ENCODE data around the gene URB2.

DNA sequence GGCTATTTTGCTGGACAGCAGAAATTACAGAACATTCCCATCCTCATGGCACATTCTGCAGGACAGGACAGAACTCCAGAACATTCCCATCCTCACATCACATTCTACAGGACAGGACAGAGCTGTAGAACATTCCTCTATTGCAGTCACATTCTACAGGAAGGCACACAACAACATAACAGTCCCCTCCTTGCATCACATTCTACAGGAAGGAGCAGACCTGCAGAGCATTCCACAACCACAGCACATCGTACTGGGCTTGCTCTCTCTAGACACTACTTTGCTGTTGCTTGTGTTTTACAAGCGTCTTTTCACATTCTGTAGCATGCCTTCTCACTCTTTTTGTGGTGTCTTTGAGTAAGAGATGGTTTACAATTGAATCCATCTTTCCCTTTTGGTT lies 40.7 kb upstream of the URB2 start:
- TF ChIP-seq, protein P1, sequence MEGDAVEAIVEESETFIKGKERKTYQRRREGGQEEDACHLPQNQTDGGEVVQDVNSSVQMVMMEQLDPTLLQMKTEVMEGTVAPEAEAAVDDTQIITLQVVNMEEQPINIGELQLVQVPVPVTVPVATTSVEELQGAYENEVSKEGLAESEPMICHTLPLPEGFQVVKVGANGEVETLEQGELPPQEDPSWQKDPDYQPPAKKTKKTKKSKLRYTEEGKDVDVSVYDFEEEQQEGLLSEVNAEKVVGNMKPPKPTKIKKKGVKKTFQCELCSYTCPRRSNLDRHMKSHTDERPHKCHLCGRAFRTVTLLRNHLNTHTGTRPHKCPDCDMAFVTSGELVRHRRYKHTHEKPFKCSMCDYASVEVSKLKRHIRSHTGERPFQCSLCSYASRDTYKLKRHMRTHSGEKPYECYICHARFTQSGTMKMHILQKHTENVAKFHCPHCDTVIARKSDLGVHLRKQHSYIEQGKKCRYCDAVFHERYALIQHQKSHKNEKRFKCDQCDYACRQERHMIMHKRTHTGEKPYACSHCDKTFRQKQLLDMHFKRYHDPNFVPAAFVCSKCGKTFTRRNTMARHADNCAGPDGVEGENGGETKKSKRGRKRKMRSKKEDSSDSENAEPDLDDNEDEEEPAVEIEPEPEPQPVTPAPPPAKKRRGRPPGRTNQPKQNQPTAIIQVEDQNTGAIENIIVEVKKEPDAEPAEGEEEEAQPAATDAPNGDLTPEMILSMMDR (tag by site-specific recombination; IDR thresholded peaks at IDR 0.05) = no peak
- TF ChIP-seq TCF7L2 (IDR thresholded peaks at IDR 0.05; ENCODE audit: borderline replicate concordance, low read depth, low read length) (no peak), ZNF121 (tag by site-specific recombination; IDR thresholded peaks at IDR 0.05) (no peak), KLF1 (tag by site-specific recombination; IDR thresholded peaks at IDR 0.05) (no peak), ZNF10 (tag by site-specific recombination; IDR thresholded peaks at IDR 0.05) (no peak), ZNF174 (tag by site-specific recombination; IDR thresholded peaks at IDR 0.05) (no peak), ZNF585B (tag by site-specific recombination; IDR thresholded peaks at IDR 0.05) (no peak)
- TF ChIP-seq, protein P2, sequence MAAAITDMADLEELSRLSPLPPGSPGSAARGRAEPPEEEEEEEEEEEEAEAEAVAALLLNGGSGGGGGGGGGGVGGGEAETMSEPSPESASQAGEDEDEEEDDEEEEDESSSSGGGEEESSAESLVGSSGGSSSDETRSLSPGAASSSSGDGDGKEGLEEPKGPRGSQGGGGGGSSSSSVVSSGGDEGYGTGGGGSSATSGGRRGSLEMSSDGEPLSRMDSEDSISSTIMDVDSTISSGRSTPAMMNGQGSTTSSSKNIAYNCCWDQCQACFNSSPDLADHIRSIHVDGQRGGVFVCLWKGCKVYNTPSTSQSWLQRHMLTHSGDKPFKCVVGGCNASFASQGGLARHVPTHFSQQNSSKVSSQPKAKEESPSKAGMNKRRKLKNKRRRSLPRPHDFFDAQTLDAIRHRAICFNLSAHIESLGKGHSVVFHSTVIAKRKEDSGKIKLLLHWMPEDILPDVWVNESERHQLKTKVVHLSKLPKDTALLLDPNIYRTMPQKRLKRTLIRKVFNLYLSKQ (tag by site-specific recombination; IDR thresholded peaks at IDR 0.05; ENCODE audit: borderline replicate concordance) = no peak
- TF ChIP-seq, protein P3, sequence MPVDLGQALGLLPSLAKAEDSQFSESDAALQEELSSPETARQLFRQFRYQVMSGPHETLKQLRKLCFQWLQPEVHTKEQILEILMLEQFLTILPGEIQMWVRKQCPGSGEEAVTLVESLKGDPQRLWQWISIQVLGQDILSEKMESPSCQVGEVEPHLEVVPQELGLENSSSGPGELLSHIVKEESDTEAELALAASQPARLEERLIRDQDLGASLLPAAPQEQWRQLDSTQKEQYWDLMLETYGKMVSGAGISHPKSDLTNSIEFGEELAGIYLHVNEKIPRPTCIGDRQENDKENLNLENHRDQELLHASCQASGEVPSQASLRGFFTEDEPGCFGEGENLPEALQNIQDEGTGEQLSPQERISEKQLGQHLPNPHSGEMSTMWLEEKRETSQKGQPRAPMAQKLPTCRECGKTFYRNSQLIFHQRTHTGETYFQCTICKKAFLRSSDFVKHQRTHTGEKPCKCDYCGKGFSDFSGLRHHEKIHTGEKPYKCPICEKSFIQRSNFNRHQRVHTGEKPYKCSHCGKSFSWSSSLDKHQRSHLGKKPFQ (tag by site-specific recombination; IDR thresholded peaks at IDR 0.05) = no peak
